ENCODE results near the gene MEF2C. TPM values are rescaled to one million over a fixed set of nuclear protein-coding genes. Genes with fewer than 3 reads are reported as not detected.

MEF2C gene
- total and polyA plus RNA-seq, 2 donors (not counting 1 experiment from before 2014, with no cell fraction given): 12.2 to 15.7 TPM

DNA sequence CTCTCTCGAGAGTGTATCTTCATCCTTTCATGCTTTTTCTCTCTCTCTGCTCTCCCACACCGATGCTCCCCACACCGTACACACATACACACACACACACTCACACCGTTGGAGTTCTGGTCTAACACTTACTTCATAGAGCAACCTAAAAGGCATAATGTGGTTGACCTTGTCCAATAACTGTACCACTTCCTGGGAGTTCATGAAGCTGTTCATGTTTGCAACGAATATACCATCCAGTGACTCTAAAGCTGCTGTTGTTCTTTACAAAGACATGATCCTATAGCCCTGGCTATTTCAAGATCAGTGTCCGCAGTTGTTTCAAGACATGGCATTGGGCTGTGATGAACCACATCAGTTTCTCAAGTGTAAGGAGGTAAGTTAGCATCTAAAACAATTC, 10.0 kb downstream of the MEF2C start:
- H4K20me1 ChIP-seq (ENCODE audit: control insufficient read depth, extremely low read depth, insufficient read depth, low read length): no peaks in the 10 kb centered on the region
- H2AFZ ChIP-seq (ENCODE audit: low read length): no peak overlapping the region
- no peaks in the 10 kb centered on the region for H3K9me3 ChIP-seq (ENCODE audit: control insufficient read depth, insufficient read depth, low read depth, low read length)
- no peak for TF ChIP-seq EZH2 (IDR thresholded peaks at IDR 0.05; ENCODE audit: low read length, missing control alignments)
- TF ChIP-seq, protein P1, sequence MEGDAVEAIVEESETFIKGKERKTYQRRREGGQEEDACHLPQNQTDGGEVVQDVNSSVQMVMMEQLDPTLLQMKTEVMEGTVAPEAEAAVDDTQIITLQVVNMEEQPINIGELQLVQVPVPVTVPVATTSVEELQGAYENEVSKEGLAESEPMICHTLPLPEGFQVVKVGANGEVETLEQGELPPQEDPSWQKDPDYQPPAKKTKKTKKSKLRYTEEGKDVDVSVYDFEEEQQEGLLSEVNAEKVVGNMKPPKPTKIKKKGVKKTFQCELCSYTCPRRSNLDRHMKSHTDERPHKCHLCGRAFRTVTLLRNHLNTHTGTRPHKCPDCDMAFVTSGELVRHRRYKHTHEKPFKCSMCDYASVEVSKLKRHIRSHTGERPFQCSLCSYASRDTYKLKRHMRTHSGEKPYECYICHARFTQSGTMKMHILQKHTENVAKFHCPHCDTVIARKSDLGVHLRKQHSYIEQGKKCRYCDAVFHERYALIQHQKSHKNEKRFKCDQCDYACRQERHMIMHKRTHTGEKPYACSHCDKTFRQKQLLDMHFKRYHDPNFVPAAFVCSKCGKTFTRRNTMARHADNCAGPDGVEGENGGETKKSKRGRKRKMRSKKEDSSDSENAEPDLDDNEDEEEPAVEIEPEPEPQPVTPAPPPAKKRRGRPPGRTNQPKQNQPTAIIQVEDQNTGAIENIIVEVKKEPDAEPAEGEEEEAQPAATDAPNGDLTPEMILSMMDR (conservative IDR thresholded peaks at IDR 0.05 in 1 of 2, IDR thresholded peaks at IDR 0.05 in 1 of 2; ENCODE audit: low read depth in 1 of 2, low read length in 2 of 2): no peak
- H3K4me3 ChIP-seq (replicated peaks in 1 of 4; ENCODE audit: control extremely low read depth in 1 of 4, insufficient read depth in 1 of 4, low read depth in 3 of 4, low read length in 4 of 4): no peak overlapping the region
- no peak overlapping the region for H3K4me2 ChIP-seq (ENCODE audit: extremely low read depth, insufficient read depth, low read length)
- no peaks in the 10 kb centered on the region for H3K36me3 ChIP-seq (ENCODE audit: control insufficient read depth, insufficient read depth, low read length)
- no peaks in the 10 kb centered on the region for H3K4me1 ChIP-seq (ENCODE audit: control insufficient read depth, extremely low read depth, insufficient read depth, low read length)
- H3K79me2 ChIP-seq (ENCODE audit: control insufficient read depth, insufficient read depth, low read length): peaks cover 13% of the 10 kb centered on the region
- no peaks in the 10 kb centered on the region for H3K27me3 ChIP-seq (ENCODE audit: control insufficient read depth, insufficient read depth, low read length)
- H3K9ac ChIP-seq (ENCODE audit: insufficient read depth, low read length): no peak overlapping the region
- no peak for DNase-seq (ENCODE audit: low read depth in 2 of 2)
- no peak overlapping the region for H3K27ac ChIP-seq (ENCODE audit: insufficient read depth, low read length)

DNA sequence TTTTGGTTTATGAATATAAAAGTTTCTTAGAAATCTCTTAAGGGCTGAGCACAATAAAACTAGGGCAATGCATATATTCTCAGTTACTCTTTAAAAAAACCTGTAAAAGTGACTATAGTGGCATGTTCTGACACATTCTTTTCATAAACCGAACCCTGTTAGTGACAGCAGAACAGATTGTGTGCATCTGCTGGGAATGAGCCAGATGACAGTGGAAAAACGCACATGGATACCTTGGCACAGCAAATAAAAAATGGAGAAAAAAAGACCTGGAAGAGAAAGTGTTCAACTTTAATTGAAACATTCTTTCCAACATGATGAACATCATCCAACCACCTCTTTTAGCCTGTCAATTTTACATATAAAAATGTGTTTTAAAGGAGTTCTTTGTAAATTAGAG, 12.7 kb downstream of the MEF2C start:
- Histone ChIP-seq H3K27ac (ENCODE audit: insufficient read depth, low read length) (no peak overlapping the region), H2AFZ (ENCODE audit: low read length) (no peak overlapping the region), H4K20me1 (ENCODE audit: control insufficient read depth, extremely low read depth, insufficient read depth, low read length) (no peaks in the 10 kb centered on the region), H3K4me1 (ENCODE audit: control insufficient read depth, extremely low read depth, insufficient read depth, low read length) (no peaks in the 10 kb centered on the region), H3K4me3 (replicated peaks in 1 of 4; ENCODE audit: control extremely low read depth in 1 of 4, insufficient read depth in 1 of 4, low read depth in 3 of 4, low read length in 4 of 4) (no peak overlapping the region), H3K9ac (ENCODE audit: insufficient read depth, low read length) (no peak overlapping the region), H3K27me3 (ENCODE audit: control insufficient read depth, insufficient read depth, low read length) (no peaks in the 10 kb centered on the region), H3K36me3 (ENCODE audit: control insufficient read depth, insufficient read depth, low read length) (no peaks in the 10 kb centered on the region), H3K79me2 (ENCODE audit: control insufficient read depth, insufficient read depth, low read length) (peaks cover 3% of the 10 kb centered on the region), H3K4me2 (ENCODE audit: extremely low read depth, insufficient read depth, low read length) (no peak overlapping the region), H3K9me3 (ENCODE audit: control insufficient read depth, insufficient read depth, low read depth, low read length) (no peaks in the 10 kb centered on the region)
- TF ChIP-seq, protein P1 (conservative IDR thresholded peaks at IDR 0.05 in 1 of 2, IDR thresholded peaks at IDR 0.05 in 1 of 2; ENCODE audit: low read depth in 1 of 2, low read length in 2 of 2): no peak
- no peak for TF ChIP-seq EZH2 (IDR thresholded peaks at IDR 0.05; ENCODE audit: low read length, missing control alignments)
- DNase-seq (ENCODE audit: low read depth in 2 of 2): no peak

DNA sequence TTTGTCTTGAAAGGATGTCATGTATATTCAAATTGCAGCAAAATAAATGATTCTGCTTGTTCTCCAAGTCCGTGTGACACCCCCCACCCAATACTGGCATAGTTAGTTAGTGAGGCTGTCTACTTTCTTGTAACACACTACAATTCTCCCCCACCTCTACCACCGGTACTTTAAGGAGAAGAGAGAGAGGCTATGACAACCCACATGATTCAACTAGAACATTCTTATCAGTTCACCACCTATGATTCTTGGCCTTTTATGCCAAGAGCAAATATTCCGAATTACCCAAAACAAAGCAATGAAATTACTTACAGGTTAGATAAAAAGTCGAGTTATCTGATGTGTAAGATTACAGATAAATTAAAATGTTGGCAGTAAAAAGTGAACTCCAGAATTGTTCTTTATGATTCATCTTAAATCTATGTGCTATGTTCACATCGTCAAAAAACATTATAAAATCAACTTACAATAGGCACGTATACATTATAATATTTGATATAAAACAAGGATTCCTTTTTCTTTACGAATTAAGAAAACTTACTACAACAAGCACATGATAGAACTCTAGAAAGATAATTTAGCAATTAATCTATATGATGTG, 14.4 kb downstream of the MEF2C start:
- no peaks in the 10 kb centered on the region for H3K36me3 ChIP-seq (ENCODE audit: control insufficient read depth, insufficient read depth, low read length)
- peaks cover 3% of the 10 kb centered on the region for H3K79me2 ChIP-seq (ENCODE audit: control insufficient read depth, insufficient read depth, low read length)

More for the DNA sequence above, 14.4 kb downstream of the MEF2C start:
- Histone ChIP-seq H3K27me3 (ENCODE audit: control insufficient read depth, insufficient read depth, low read length) (no peaks in the 10 kb centered on the region), H3K4me1 (ENCODE audit: control insufficient read depth, extremely low read depth, insufficient read depth, low read length) (no peaks in the 10 kb centered on the region), H3K4me2 (ENCODE audit: extremely low read depth, insufficient read depth, low read length) (no peak overlapping the region), H3K27ac (ENCODE audit: insufficient read depth, low read length) (no peak overlapping the region), H3K9me3 (ENCODE audit: control insufficient read depth, insufficient read depth, low read depth, low read length) (no peaks in the 10 kb centered on the region), H3K9ac (ENCODE audit: insufficient read depth, low read length) (no peak overlapping the region), H4K20me1 (ENCODE audit: control insufficient read depth, extremely low read depth, insufficient read depth, low read length) (no peaks in the 10 kb centered on the region), H3K4me3 (replicated peaks in 1 of 4; ENCODE audit: control extremely low read depth in 1 of 4, insufficient read depth in 1 of 4, low read depth in 3 of 4, low read length in 4 of 4) (no peak overlapping the region), H2AFZ (ENCODE audit: low read length) (no peak overlapping the region)
- DNase-seq (ENCODE audit: low read depth in 2 of 2): no peak
- TF ChIP-seq EZH2 (IDR thresholded peaks at IDR 0.05; ENCODE audit: low read length, missing control alignments): no peak
- TF ChIP-seq, protein P1 (conservative IDR thresholded peaks at IDR 0.05 in 1 of 2, IDR thresholded peaks at IDR 0.05 in 1 of 2; ENCODE audit: low read depth in 1 of 2, low read length in 2 of 2): no peak
